HuH-7 (cell line): Measurements from ENCODE around the gene TRIM24.
"Not testable (repeated sequence)": the region's sequence is repeated elsewhere in the genome, so short reads cannot be mapped to it uniquely, and the experiment has no call there.

Experiments
- DNase-seq: peaks from one replicate; pipeline ENCODE4 v3.0.0; 2011; ENCODE audit warnings: low spot score

Gene TRIM24

GRCh38 chr7:138493535-138493934, 33.5 kb downstream of the TRIM24 start:
- DNase-seq: no peak

GRCh38 chr7:138495485-138495884, 35.4 kb downstream of the TRIM24 start:
- no peak for DNase-seq

- DNase-seq: no peak
These were observed 39.3 kb downstream of the TRIM24 start for GRCh38 chr7:138499340-138499739.

DNA sequence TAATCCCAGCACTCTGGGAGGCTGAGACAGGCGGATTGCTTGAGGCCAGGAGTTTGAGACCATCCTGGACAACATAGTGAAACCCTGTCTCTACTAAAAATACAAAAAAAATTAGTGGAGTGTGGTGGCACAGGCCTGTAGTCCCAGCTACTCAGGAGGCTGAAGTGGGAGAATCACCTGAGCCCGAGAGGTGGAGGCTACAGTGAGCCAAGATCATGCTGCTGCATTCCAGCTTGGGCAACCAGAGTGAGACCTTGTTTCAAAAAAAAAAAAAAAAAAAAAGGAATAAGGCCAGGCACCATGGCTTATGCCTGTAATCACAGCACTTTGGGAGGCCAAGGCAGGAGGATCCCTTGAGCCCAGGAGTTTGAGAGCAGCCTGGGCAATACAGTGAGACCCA, 40.2 kb downstream of the TRIM24 start:
- DNase-seq: not testable (repeated sequence)

- DNase-seq: no peak
These were observed 40.8 kb downstream of the TRIM24 start for GRCh38 chr7:138500892-138501291.

DNA sequence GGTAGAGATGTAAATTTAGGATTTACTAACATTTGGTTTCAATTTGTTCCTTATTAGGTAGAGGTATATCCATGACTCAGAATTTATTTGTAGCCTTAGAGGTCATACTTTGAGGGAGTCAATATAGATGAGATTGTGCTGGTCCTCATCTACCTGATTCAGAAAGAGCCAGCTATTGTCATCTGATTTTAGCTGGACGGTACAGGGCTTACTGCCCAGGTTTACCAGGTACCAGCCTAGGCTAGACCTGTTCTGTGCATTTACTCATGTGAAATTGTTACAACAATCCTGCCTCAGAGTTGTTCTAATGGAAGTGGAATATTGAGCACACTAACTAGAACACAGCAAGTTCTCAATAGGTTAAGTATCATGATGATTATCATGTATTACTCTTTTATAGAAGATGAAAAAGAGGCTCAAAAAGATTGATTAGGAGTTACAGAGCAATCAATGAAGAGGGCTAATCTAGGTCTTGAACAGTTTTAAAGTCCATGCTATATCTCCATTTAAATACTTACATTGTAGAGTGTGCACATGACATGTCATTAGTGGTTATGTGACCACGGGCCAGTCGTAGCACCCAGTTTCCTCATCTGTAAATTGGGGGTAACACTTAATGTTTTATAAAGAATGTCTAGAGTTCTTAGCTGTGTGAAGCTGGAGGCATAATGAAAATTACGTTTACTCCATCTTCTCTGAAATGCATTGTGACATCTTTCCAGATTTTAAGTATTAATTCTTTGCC, 42.1 kb downstream of the TRIM24 start:
- no peak for DNase-seq

GRCh38 chr7:138505361-138505873, 45.4 kb downstream of the TRIM24 start:
- no peak for DNase-seq

DNA sequence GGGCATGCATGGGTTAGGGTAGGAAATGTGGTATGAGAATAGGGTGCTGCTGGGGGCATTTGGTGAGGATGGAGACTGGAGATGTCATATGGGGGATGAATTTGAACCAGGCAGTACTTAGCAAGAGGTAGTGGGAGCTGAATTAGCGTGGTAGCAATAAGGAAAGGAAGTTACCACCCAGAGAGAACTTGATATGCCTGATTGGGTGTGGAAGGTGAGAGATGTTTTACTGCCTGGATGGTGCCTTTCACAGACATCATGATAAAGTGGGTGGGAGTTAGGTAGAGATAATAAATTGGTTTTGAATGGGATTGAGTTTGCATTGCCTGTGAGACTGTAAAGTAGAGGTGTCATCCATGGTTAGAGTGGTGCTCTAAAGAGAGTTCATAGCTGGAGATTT, 46.7 kb downstream of the TRIM24 start:
- no peak for DNase-seq

- DNase-seq: no peak
These were observed 49.9 kb downstream of the TRIM24 start for GRCh38 chr7:138510003-138510402.

- no peak for DNase-seq
These were observed 52.2 kb downstream of the TRIM24 start for GRCh38 chr7:138512092-138512858.

DNA sequence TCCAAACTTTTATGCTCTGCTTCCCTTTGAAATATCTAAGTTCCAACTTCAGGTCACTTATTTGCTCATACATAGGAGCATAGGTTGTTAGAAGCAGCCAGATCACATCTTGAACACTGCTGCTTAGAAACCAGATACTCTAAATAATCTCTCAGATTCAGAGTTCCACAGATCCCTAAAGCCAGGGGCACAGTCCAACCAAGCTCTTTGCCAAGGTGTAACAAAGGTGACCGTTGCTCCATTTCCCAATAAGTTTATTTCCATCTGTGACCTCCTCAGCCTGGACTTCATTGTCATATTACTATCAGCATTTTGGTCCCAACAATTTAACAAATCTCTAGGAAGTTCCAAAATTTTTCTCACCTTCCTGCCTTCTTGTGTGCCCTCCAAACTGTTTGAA, 52.8 kb downstream of the TRIM24 start:
- DNase-seq: no peak

GRCh38 chr7:138513344-138513871, 53.3 kb downstream of the TRIM24 start:
- no peak for DNase-seq

GRCh38 chr7:138514044-138514443, 54.0 kb downstream of the TRIM24 start:
- no peak for DNase-seq

GRCh38 chr7:138515001-138515528, 55.0 kb downstream of the TRIM24 start:
- DNase-seq: no peak

GRCh38 chr7:138519061-138519798, 59.2 kb downstream of the TRIM24 start:
- DNase-seq: no peak

DNA sequence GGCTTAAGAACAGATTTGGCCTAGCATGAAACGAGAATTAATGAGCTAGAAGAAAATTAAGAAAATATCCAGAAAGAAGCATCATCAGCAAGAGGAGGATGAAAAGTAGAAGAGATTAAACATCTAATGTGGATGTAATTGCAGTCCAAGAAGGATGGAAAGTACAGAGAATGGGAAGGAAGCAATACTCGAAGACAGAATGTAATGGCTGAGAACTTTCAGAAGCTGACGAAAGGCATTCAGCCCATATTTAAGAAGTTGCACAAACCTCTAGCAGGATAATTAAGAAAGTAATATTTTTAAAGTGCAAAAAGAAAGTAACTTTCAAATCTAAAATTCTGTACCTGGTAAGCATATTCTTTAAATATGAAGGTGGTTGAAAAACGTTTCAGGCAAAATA, 60.7 kb downstream of the TRIM24 start:
- DNase-seq: no peak

GRCh38 chr7:138521837-138522461, 61.9 kb downstream of the TRIM24 start:
- DNase-seq: no peak

- DNase-seq: no peak
These were observed 64.2 kb downstream of the TRIM24 start for GRCh38 chr7:138524259-138524658.

- DNase-seq: no peak
These were observed 65.7 kb downstream of the TRIM24 start for GRCh38 chr7:138525757-138526156.

- DNase-seq: no peak
These were observed 67.7 kb downstream of the TRIM24 start for GRCh38 chr7:138527746-138528223.

- not testable (repeated sequence) for DNase-seq
These were observed 76.8 kb downstream of the TRIM24 start for GRCh38 chr7:138536833-138537232.
